Prostate gland (tissue), 2 donors: Measurements from ENCODE around the gene MAP1S. TPM values are rescaled to one million over a fixed set of nuclear protein-coding genes. Genes with fewer than 3 reads are reported as not detected.

Source experiments
- DNase-seq: peaks from one replicate; pipeline ENCODE4 v3.0.0-alpha.2; 2019; ENCODE audit warnings: low spot score
- H3K27ac ChIP-seq, 2 donors: fragments of 200-600 bp; sonication (generic); 2 replicates each; pipeline ENCODE4 v1.5.1; 2017 to 2019
- H3K27me3 ChIP-seq: fragments of 200-600 bp; sonication (generic); replicated peaks from 2 replicates; pipeline ENCODE4 v1.5.1; 2019; ENCODE audit not compliant: insufficient read depth
- H3K36me3 ChIP-seq, 2 donors: fragments of 200-600 bp; sonication (generic); 1 replicate in 1 of 2; 2 replicates in 1 of 2; pipeline versions ENCODE4 v1.5.1 to v1.8.1; 2017 to 2019
- H3K4me1 ChIP-seq: fragments of 200-600 bp; sonication (generic); replicated peaks from 2 replicates; pipeline ENCODE4 v1.5.1; 2019
- H3K4me3 ChIP-seq, 2 donors: fragments of 200-600 bp; sonication (generic); 2 replicates each; pipeline ENCODE4 v1.5.1; 2017 to 2019
- H3K9me3 ChIP-seq: fragments of 200-600 bp; sonication (generic); 2 replicates; pipeline ENCODE4 v1.5.1; 2017
- CTCF ChIP-seq, 4 experiments: fragments of 200-600 bp in 2 of 4; fragments of 450-650 bp in 2 of 4; sonication (generic) in 2 of 4; IDR thresholded peaks; 1 replicate in 3 of 4; 2 replicates in 1 of 4; pipeline ENCODE4 v1.5.1; 2016 to 2019; ENCODE audit warnings: antibody characterized with exemption in 4 of 4, mild to moderate bottlenecking in 2 of 4, moderate library complexity in 2 of 4
- POLR2A ChIP-seq: fragments of 450-650 bp; IDR thresholded peaks from one replicate; pipeline ENCODE4 v1.6.1; 2016; ENCODE audit warnings: antibody characterized with exemption, mild to moderate bottlenecking
- POLR2AphosphoS5 ChIP-seq: sonication (generic); formaldehyde crosslinking; IDR thresholded peaks from one replicate; pipeline ENCODE4 v1.6.1; 2017; ENCODE audit warnings: antibody characterized with exemption
- WGBS: methylation state at CpG from one replicate; pipeline ENCODE4 v1.1.5; 2018; 5-methylcytosine and 5-hydroxymethylcytosine counted together
- intact Hi-C: fragments of 100-400 bp; cut with DNase I; formaldehyde crosslinking; loops from one replicate; pipeline ENCODE4 v1.14.2; 2022
- total RNA-seq, 2 donors: library from RNA; depleted of rRNA; stranded (reverse); fragments of >200 nt; gene quantifications; one replicate each; pipeline ENCODE4 v1.1.0, GENCODE V29; 2016

The MAP1S gene
- total RNA-seq, 2 donors from 2014 or later, result 34.9 to 61.1 TPM

DNA sequence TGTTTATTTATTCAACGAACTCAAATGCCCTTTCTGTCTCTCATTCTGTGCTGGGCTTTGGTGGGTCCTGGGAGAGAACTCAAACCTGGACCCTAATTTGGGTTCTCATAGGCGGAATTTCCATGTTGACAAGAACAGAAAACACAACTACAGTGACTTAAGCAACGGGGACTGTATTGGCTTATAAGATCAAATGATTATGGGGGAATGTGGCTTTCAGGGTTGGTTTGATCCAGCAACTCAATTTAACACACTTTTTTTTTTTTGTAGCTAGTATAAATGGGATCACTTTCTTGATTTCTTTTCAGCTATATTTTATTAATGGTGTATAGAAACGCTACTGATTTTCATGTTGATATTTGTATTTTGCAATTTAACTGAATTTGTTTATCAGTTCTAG lies 41.9 kb downstream of the MAP1S start:
- Histone ChIP-seq H3K4me3 (no peak overlapping the region), H3K36me3 (no peaks in the 10 kb centered on the region), H3K27ac (no peak overlapping the region), H3K4me1 (no peaks in the 10 kb centered on the region), H3K9me3 (no peaks in the 10 kb centered on the region), H3K27me3 (no peaks in the 10 kb centered on the region)
- TF ChIP-seq POLR2AphosphoS5 (no peak), CTCF (IDR thresholded peaks at IDR 0.05) (no peak), POLR2A (no peak)
- intact Hi-C loops, result no loop called here
- no peak for DNase-seq
- WGBS, result 75% methylated on average over 4 of the region's 4 CpGs

DNA sequence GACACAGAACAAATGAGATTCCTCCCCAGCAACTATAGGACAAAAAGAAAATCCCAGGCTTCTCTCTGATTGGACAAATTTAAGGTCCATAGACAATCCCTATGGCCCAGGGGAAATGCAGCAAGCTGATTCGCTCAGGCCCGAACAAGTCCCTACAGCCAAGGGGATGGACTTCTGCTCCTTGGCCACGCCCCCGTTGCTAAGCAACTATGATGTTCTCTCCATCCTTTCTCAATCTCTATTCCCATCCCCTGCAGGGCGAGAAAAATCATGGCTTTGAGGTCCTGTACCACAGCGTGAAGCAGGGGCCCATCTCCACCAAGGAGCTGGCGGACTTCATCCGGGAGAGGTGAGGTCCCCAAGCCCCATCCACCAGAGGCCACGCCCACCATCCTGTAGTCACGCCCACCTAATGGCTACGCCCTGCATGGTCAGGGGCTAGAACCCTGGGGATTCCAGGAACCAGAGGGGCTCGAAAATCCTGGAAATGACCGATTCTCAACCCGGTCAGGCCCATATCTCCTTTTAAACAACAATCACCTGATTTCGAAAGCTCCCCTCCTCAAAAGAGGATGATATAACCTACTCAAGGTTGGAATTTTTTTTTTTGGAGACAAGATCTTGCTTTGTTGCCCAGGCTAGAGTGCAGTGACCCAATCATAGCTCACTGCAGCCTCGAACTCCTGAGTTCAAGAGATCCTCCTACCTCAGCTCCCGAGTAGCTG lies 43.4 kb downstream of the MAP1S start:
- H3K4me1 ChIP-seq, result no peaks in the 10 kb centered on the region
- DNase-seq, result no peak
- no peak overlapping the region for H3K4me3 ChIP-seq
- intact Hi-C loops, result no loop called here
- no peaks in the 10 kb centered on the region for H3K36me3 ChIP-seq
- H3K27me3 ChIP-seq, result no peaks in the 10 kb centered on the region
- WGBS, result 65% methylated on average over 17 of the region's 17 CpGs
- no peaks in the 10 kb centered on the region for H3K9me3 ChIP-seq
- no peak overlapping the region for H3K27ac ChIP-seq
- TF ChIP-seq POLR2AphosphoS5 (no peak), POLR2A (no peak), CTCF (IDR thresholded peaks at IDR 0.05) (no peak)

DNA sequence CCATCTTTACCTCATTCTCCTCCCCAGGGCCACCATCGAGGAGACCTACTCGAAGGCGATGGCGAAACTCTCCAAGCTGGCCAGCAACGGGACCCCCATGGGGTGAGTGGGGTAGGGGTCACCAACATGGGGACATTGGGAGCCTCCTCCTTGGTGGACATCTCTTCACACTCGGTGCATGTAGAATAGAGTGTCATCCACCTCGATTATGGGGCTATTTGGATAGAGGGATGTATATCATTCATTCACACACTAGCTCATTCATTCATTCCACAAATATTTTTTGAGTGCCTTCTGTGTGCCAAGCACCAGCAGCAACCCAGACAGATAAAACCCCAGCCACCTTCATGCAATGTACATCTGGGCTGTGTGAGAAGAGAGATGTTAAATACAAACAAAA lies 45.1 kb downstream of the MAP1S start:
- H3K4me1 ChIP-seq, result no peaks in the 10 kb centered on the region
- WGBS, result 94% methylated on average over 7 of the region's 7 CpGs
- no peak overlapping the region for H3K27ac ChIP-seq
- H3K27me3 ChIP-seq, result no peaks in the 10 kb centered on the region
- intact Hi-C loops, result no loop called here
- TF ChIP-seq POLR2AphosphoS5 (no peak), POLR2A (no peak), CTCF (IDR thresholded peaks at IDR 0.05) (no peak)
- DNase-seq, result no peak
- no peaks in the 10 kb centered on the region for H3K36me3 ChIP-seq
- no peak overlapping the region for H3K4me3 ChIP-seq
- no peaks in the 10 kb centered on the region for H3K9me3 ChIP-seq

- H3K4me1 ChIP-seq, result no peaks in the 10 kb centered on the region
These were observed 45.9 kb downstream of the MAP1S start for GRCh38 chr19:17765069-17765618.

More at GRCh38 chr19:17765069-17765618, 45.9 kb downstream of the MAP1S start:
- 56% methylated on average over 12 of the region's 12 CpGs for WGBS
- TF ChIP-seq POLR2A (no peak), CTCF (IDR thresholded peaks at IDR 0.05) (no peak), POLR2AphosphoS5 (no peak)
- Histone ChIP-seq H3K4me3 (no peak overlapping the region), H3K36me3 (no peaks in the 10 kb centered on the region), H3K27me3 (no peaks in the 10 kb centered on the region), H3K27ac (no peak overlapping the region), H3K9me3 (no peaks in the 10 kb centered on the region)
- DNase-seq, result no peak
- intact Hi-C loops, result no loop called here
